Trophoblast cell (in vitro differentiated cells and primary cell): ENCODE results near the gene DLG1.

ENCODE experiments used
- DNase-seq, 2 donors: peaks; one replicate each; pipeline ENCODE4 v3.0.0-alpha.2; 2016
- H2AFZ ChIP-seq: 2 replicates; pipeline ENCODE4 v1.6.1; 2013; ENCODE audit warnings: low read length, moderate library complexity, mild to moderate bottlenecking; ENCODE audit not compliant: insufficient read depth, poor library complexity
- H2AK5ac ChIP-seq: 2 replicates; pipeline ENCODE4 v1.6.1; 2013; ENCODE audit warnings: mild to moderate bottlenecking, low read length
- H2BK120ac ChIP-seq: 2 replicates; pipeline ENCODE4 v1.6.1; 2013; ENCODE audit warnings: low read length, mild to moderate bottlenecking, moderate library complexity; ENCODE audit not compliant: insufficient read depth, poor library complexity
- H2BK12ac ChIP-seq: 2 replicates; pipeline ENCODE4 v1.6.1; 2013; ENCODE audit warnings: mild to moderate bottlenecking, low read length, moderate library complexity
- H2BK5ac ChIP-seq: 2 replicates; pipeline ENCODE4 v1.6.1; 2013; ENCODE audit warnings: low read length, low read depth, moderate library complexity, mild to moderate bottlenecking; ENCODE audit not compliant: poor library complexity
- H3K14ac ChIP-seq: 2 replicates; pipeline ENCODE4 v1.6.1; 2013; ENCODE audit warnings: mild to moderate bottlenecking, low read length
- H3K18ac ChIP-seq: 2 replicates; pipeline ENCODE4 v1.6.1; 2013; ENCODE audit warnings: mild to moderate bottlenecking, low read length
- H3K23ac ChIP-seq: 2 replicates; pipeline ENCODE4 v1.6.1; 2013; ENCODE audit warnings: low read length
- H3K27ac ChIP-seq: 2 replicates; pipeline ENCODE4 v1.5.1; 2013; ENCODE audit warnings: low read depth, mild to moderate bottlenecking, inconsistent platforms, low read length, moderate library complexity
- H3K27me3 ChIP-seq: 2 replicates; pipeline ENCODE4 v1.6.1; 2013; ENCODE audit warnings: inconsistent platforms, mild to moderate bottlenecking, low read length, moderate library complexity; ENCODE audit not compliant: insufficient read depth
- H3K36me3 ChIP-seq, 2 experiments: 1 replicate in 1 of 2; 2 replicates in 1 of 2; pipeline ENCODE4 v1.6.1; 2013; ENCODE audit warnings: low read length in 2 of 2, mild to moderate bottlenecking in 2 of 2, moderate library complexity in 1 of 2; ENCODE audit not compliant: insufficient read depth in 2 of 2, control insufficient read depth in 1 of 2
- H3K4ac ChIP-seq: 2 replicates; pipeline ENCODE4 v1.6.1; 2013; ENCODE audit warnings: low read depth, mild to moderate bottlenecking, low read length, moderate library complexity
- H3K4me1 ChIP-seq, 2 experiments: 1 replicate in 1 of 2; 2 replicates in 1 of 2; pipeline ENCODE4 v1.6.1; 2013; ENCODE audit warnings: low read length in 2 of 2, mild to moderate bottlenecking in 2 of 2, moderate library complexity in 1 of 2; ENCODE audit not compliant: insufficient read depth in 2 of 2, control insufficient read depth in 1 of 2
- H3K4me2 ChIP-seq: 2 replicates; pipeline ENCODE4 v1.6.1; 2013; ENCODE audit warnings: inconsistent platforms, mild to moderate bottlenecking, low read length, moderate library complexity
- H3K4me3 ChIP-seq: 2 replicates; pipeline ENCODE4 v1.5.1; 2013; ENCODE audit warnings: mild to moderate bottlenecking, low read depth, low read length, inconsistent platforms
- H3K79me1 ChIP-seq: one replicate; pipeline ENCODE4 v1.6.1; 2013; ENCODE audit warnings: low read length
- H3K79me2 ChIP-seq: 2 replicates; pipeline ENCODE4 v1.6.1; 2013; ENCODE audit warnings: low read length, mild to moderate bottlenecking; ENCODE audit not compliant: control insufficient read depth, insufficient read depth, poor library complexity
- H3K9ac ChIP-seq: 2 replicates; pipeline ENCODE4 v1.6.1; 2013; ENCODE audit warnings: mild to moderate bottlenecking, low read length
- H3K9me3 ChIP-seq: 2 replicates; pipeline ENCODE4 v1.6.1; 2013; ENCODE audit warnings: low read depth, mild to moderate bottlenecking, control low read depth, inconsistent platforms, low read length; ENCODE audit not compliant: insufficient read depth
- H4K12ac ChIP-seq: 2 replicates; pipeline ENCODE4 v1.6.1; 2013; ENCODE audit warnings: low read depth, mild to moderate bottlenecking, low read length, moderate library complexity
- H4K8ac ChIP-seq: 2 replicates; pipeline ENCODE4 v1.6.1; 2013; ENCODE audit warnings: low read depth, mild to moderate bottlenecking, low read length, moderate library complexity
- H4K91ac ChIP-seq: one replicate; pipeline ENCODE4 v1.6.1; 2013; ENCODE audit warnings: low read depth, mild to moderate bottlenecking, low read length, moderate library complexity
- WGBS: extraction: QIAGEN DNeasy Blood & Tissue Kit; methylation state at CpG from one replicate; pipeline ENCODE4 v1.1.7; 2013; ENCODE audit warnings: missing lambda C conversion rate; ENCODE audit not compliant: insufficient read length, insufficient coverage; ENCODE audit errors: extremely low coverage; 5-methylcytosine and 5-hydroxymethylcytosine counted together

The DLG1 gene

GRCh38 chr3:197093871-197094270 lies 204.5 kb downstream of the DLG1 start:
- no peak overlapping the region for H2BK5ac ChIP-seq
- no peak overlapping the region for H2BK120ac ChIP-seq
- H3K18ac ChIP-seq, result no peak overlapping the region
- H2BK12ac ChIP-seq, result no peak overlapping the region
- no peak overlapping the region for H3K4me3 ChIP-seq
- H2AFZ ChIP-seq, result no peak overlapping the region
- H3K9me3 ChIP-seq, result peaks cover 1% of the 10 kb centered on the region
- no peak overlapping the region for H3K14ac ChIP-seq
- WGBS, result no CpG with 5 or more reads among the region's 1 CpG
- no peaks in the 10 kb centered on the region for H3K27me3 ChIP-seq
- H4K8ac ChIP-seq, result no peak overlapping the region
- peaks cover 2 to 3% of the 10 kb centered on the region in 2 experiments for H3K36me3 ChIP-seq
- no peak overlapping the region for H2AK5ac ChIP-seq
- no peak overlapping the region for H4K12ac ChIP-seq
- DNase-seq, result no peak
- no peak overlapping the region for H4K91ac ChIP-seq
- H3K4ac ChIP-seq, result no peak overlapping the region
- H3K27ac ChIP-seq, result no peak overlapping the region
- no peaks in the 10 kb centered on the region for H3K79me2 ChIP-seq
- no peak overlapping the region for H3K9ac ChIP-seq
- H3K79me1 ChIP-seq, result no peaks in the 10 kb centered on the region
- no peaks in the 10 kb centered on the region for H3K4me1 ChIP-seq
- no peak overlapping the region for H3K23ac ChIP-seq
- H3K4me2 ChIP-seq, result no peak overlapping the region

GRCh38 chr3:197088370-197088769 lies 210.0 kb downstream of the DLG1 start:
- Histone ChIP-seq H3K18ac (no peak overlapping the region), H3K4me1 (peaks cover 0 to 1% of the 10 kb centered on the region in 2 experiments), H4K8ac (no peak overlapping the region), H3K4me3 (no peak overlapping the region), H3K79me2 (no peaks in the 10 kb centered on the region), H3K79me1 (no peaks in the 10 kb centered on the region), H3K27ac (no peak overlapping the region), H4K91ac (no peak overlapping the region), H3K9me3 (no peaks in the 10 kb centered on the region), H3K27me3 (no peaks in the 10 kb centered on the region), H3K23ac (no peak overlapping the region), H2BK5ac (no peak overlapping the region), H4K12ac (no peak overlapping the region), H2BK12ac (no peak overlapping the region), H3K4me2 (no peak overlapping the region), H3K14ac (no peak overlapping the region), H2AFZ (no peak overlapping the region), H3K36me3 (peaks cover 1 to 2% of the 10 kb centered on the region in 2 experiments), H2AK5ac (no peak overlapping the region), H3K9ac (no peak overlapping the region), H2BK120ac (no peak overlapping the region), H3K4ac (no peak overlapping the region)
- DNase-seq, result no peak
- WGBS, result no CpG with 5 or more reads among the region's 3 CpGs

GRCh38 chr3:197085137-197085536 lies 213.3 kb downstream of the DLG1 start:
- no peak overlapping the region for H3K23ac ChIP-seq
- no peak overlapping the region for H3K27ac ChIP-seq
- no peak overlapping the region for H3K4me2 ChIP-seq
- no peak overlapping the region for H2AK5ac ChIP-seq
- no peak overlapping the region for H3K9ac ChIP-seq
- H3K18ac ChIP-seq, result no peak overlapping the region
- no peak overlapping the region for H2BK5ac ChIP-seq
- H3K79me1 ChIP-seq, result no peaks in the 10 kb centered on the region
- H4K91ac ChIP-seq, result no peak overlapping the region
- H3K4me3 ChIP-seq, result no peak overlapping the region
- DNase-seq, result no peak
- H2BK12ac ChIP-seq, result no peak overlapping the region
- H3K79me2 ChIP-seq, result no peaks in the 10 kb centered on the region
- WGBS, result no CpG with 5 or more reads among the region's 4 CpGs
- H4K12ac ChIP-seq, result no peak overlapping the region
- H3K14ac ChIP-seq, result no peak overlapping the region
- no peaks in the 10 kb centered on the region for H3K9me3 ChIP-seq
- H3K27me3 ChIP-seq, result no peaks in the 10 kb centered on the region
- H2BK120ac ChIP-seq, result no peak overlapping the region
- H3K4me1 ChIP-seq, result peaks cover 0 to 1% of the 10 kb centered on the region in 2 experiments
- H4K8ac ChIP-seq, result no peak overlapping the region
- H2AFZ ChIP-seq, result no peak overlapping the region
- no peak overlapping the region for H3K4ac ChIP-seq
- peaks cover 1 to 5% of the 10 kb centered on the region in 2 experiments for H3K36me3 ChIP-seq

- Histone ChIP-seq H4K8ac (no peak overlapping the region), H2BK120ac (no peak overlapping the region), H3K4me3 (no peak overlapping the region), H3K79me2 (no peaks in the 10 kb centered on the region), H3K23ac (no peak overlapping the region), H3K4ac (no peak overlapping the region), H3K4me1 (peaks cover 0 to 1% of the 10 kb centered on the region in 2 experiments), H2BK5ac (no peak overlapping the region), H3K14ac (no peak overlapping the region), H3K9me3 (no peaks in the 10 kb centered on the region), H3K79me1 (no peaks in the 10 kb centered on the region), H3K27ac (no peak overlapping the region), H2AK5ac (no peak overlapping the region), H2AFZ (no peak overlapping the region), H3K18ac (no peak overlapping the region), H3K9ac (no peak overlapping the region), H4K91ac (no peak overlapping the region), H3K27me3 (no peaks in the 10 kb centered on the region), H2BK12ac (no peak overlapping the region), H3K36me3 (peaks cover 1 to 5% of the 10 kb centered on the region in 2 experiments), H4K12ac (no peak overlapping the region), H3K4me2 (no peak overlapping the region)
- no CpG with 5 or more reads among the region's 4 CpGs for WGBS
- DNase-seq, result no peak
These were observed 214.9 kb downstream of the DLG1 start for GRCh38 chr3:197083486-197083885.
